GM19467 (cell line): ENCODE measurements around the gene DNAJA1.
"Not testable (repeated sequence)": the region's sequence is repeated elsewhere in the genome, so short reads cannot be mapped to it uniquely, and the experiment has no call there.

Experiments
- ATAC-seq: cut with Tn5 transposase; IDR thresholded peaks from one replicate; pipeline ENCODE4 v1.9.1; 2021; ENCODE audit warnings: mild to moderate bottlenecking, moderate library complexity; ENCODE audit not compliant: unreplicated experiment

Gene DNAJA1

DNA sequence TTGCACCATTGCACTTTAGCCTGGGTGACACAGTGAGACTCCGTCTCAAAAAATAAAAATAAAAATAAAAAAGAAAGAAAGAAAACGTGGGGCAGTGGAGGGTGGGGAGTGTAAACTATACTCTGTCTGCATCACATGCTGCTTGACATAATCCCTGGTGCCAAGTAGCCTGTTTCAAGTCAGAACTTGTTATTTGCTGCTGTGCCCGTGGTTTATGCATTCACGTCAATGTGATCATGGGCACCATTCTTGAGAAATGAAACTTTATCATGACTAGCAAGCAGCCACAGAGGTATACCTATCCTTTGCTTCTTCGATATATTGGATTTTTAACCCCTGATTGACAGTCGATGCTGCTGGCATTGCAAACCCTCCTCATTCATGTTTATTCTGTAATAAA is 55.5 kb downstream of the DNAJA1 start:
- ATAC-seq: no peak

- no peak for ATAC-seq
Observed at GRCh38 chr9:33081128-33081851, 56.2 kb downstream of the DNAJA1 start.

GRCh38 chr9:33082128-33082527 is 57.1 kb downstream of the DNAJA1 start:
- no peak for ATAC-seq

- no peak for ATAC-seq
Observed at GRCh38 chr9:33082538-33083326, 57.7 kb downstream of the DNAJA1 start.

- ATAC-seq: not testable (repeated sequence)
Observed at GRCh38 chr9:33085672-33086071, 60.6 kb downstream of the DNAJA1 start.
